HCT116 (cell line): ENCODE results near the gene TBC1D12. TPM values are rescaled to one million over a fixed set of nuclear protein-coding genes. Genes with fewer than 3 reads are reported as not detected.
"Not testable (repeated sequence)": the region's sequence is repeated elsewhere in the genome, so short reads cannot be mapped to it uniquely, and the experiment has no call there.

Source experiments
- ATAC-seq: fragments of 200-7000 bp; cut with Tn5 transposase; 2 replicates; pipeline ENCODE4 v1.9.1; 2020; ENCODE audit warnings: mild to moderate bottlenecking, moderate library complexity
- BruUV-seq: library from RNA; stranded (reverse); fragments of 400-500 nt; replicated peaks from 2 replicates; lab custom pipeline; 2021; lab: Mats Ljungman, UMichigan
- CTCF ChIA-PET: fragments of 300-600 bp; sonication (Branson Sonifier 250); formaldehyde crosslinking; loops from one replicate; lab custom pipeline; 2021; ENCODE audit warnings: antibody characterized with exemption; lab: Charles Lee
- POLR2A ChIA-PET: fragments of 300-600, 350-600 bp; sonication (Branson Sonifier 250); formaldehyde crosslinking; loops from one replicate; lab custom pipeline; 2021; ENCODE audit warnings: antibody characterized with exemption; lab: Charles Lee
- RAD21 ChIA-PET, 2 experiments: fragments of 300-600 bp; sonication (Branson Sonifier 250); formaldehyde crosslinking; loops; one replicate each; lab custom pipeline; 2023; ENCODE audit warnings: low total read pairs in 2 of 2; ENCODE audit not compliant: uncharacterized antibody in 2 of 2, unreplicated experiment in 2 of 2, low non-redundant PET in 1 of 2; lab: Charles Lee
- DNase-seq: peaks from one replicate; pipeline ENCODE4 v3.0.0-alpha.2; 2010; ENCODE audit warnings: low read depth, low spot score
- H2AFZ ChIP-seq: fragments of 200-600 bp; shearing (Covaris generic), sonication (generic); 2 replicates; pipeline ENCODE4 v1.6.1; 2017; ENCODE audit warnings: low read depth, mixed run types, mixed read lengths, antibody characterized with exemption, low read length; ENCODE audit not compliant: poor library complexity, severe bottlenecking
- H3K27ac ChIP-seq: 2 replicates; pipeline ENCODE4 v1.5.1; 2012; ENCODE audit warnings: low read depth, low read length
- H3K27me3 ChIP-seq: fragments of 200-600 bp; sonication (generic); 2 replicates; pipeline ENCODE4 v1.6.1; 2016; ENCODE audit warnings: mixed run types, low read length, mixed read lengths; ENCODE audit not compliant: insufficient read depth
- H3K36me3 ChIP-seq, 2 experiments: fragments of 200-500 bp in 1 of 2; fragments of 200-600 bp in 1 of 2; sonication (Bioruptor generic) in 1 of 2; sonication (generic) in 1 of 2; 2 replicates each; pipeline versions ENCODE4 v1.5.1 to v1.6.1; 2014 to 2016; ENCODE audit warnings: low read length in 2 of 2, inconsistent platforms in 1 of 2, mixed read lengths in 1 of 2, mixed run types in 1 of 2; ENCODE audit not compliant: insufficient read depth in 2 of 2, control insufficient read depth in 1 of 2
- H3K4me1 ChIP-seq, 2 experiments: fragments of 200-600 bp in 1 of 2; sonication (generic) in 1 of 2; 2 replicates each; pipeline versions ENCODE4 v1.5.1 to v1.6.1; 2012 to 2017; ENCODE audit warnings: low read length in 2 of 2, inconsistent platforms in 1 of 2, mild to moderate bottlenecking in 1 of 2, mixed read lengths in 1 of 2, mixed run types in 1 of 2, moderate library complexity in 1 of 2; ENCODE audit not compliant: insufficient read depth in 2 of 2, control insufficient read depth in 1 of 2
- H3K4me2 ChIP-seq: fragments of 200-600 bp; sonication (generic); 2 replicates; pipeline ENCODE4 v1.6.1; 2017; ENCODE audit warnings: mixed run types, low read length, mixed read lengths
- H3K4me3 ChIP-seq, 2 experiments: fragments of 200-600 bp in 1 of 2; sonication (generic) in 1 of 2; replicated peaks in 1 of 2; 2 replicates each; pipeline ENCODE4 v1.5.1; 2011 to 2016; ENCODE audit warnings: low read length in 2 of 2, control low read depth in 1 of 2, low read depth in 1 of 2, mild to moderate bottlenecking in 1 of 2, mixed read lengths in 1 of 2, mixed run types in 1 of 2
- H3K79me2 ChIP-seq: fragments of 200-600 bp; sonication (generic); 2 replicates; pipeline ENCODE4 v1.6.1; 2017; ENCODE audit warnings: mild to moderate bottlenecking, mixed run types, low read length, moderate library complexity, mixed read lengths; ENCODE audit not compliant: insufficient read depth
- H3K9ac ChIP-seq: fragments of 200-600 bp; sonication (generic); 2 replicates; pipeline ENCODE4 v1.6.1; 2016; ENCODE audit warnings: low read length, mixed read lengths
- H3K9me2 ChIP-seq: fragments of 200-600 bp; sonication (generic), shearing (Covaris generic); 2 replicates; pipeline ENCODE4 v1.6.1; 2017; ENCODE audit warnings: mixed run types, mild to moderate bottlenecking, moderate library complexity; ENCODE audit not compliant: insufficient read depth
- H3K9me3 ChIP-seq, 2 experiments: fragments of 200-500 bp in 1 of 2; fragments of 200-600 bp in 1 of 2; sonication (Bioruptor generic) in 1 of 2; sonication (generic) in 1 of 2; 2 replicates each; pipeline ENCODE4 v1.6.1; 2014 to 2017; ENCODE audit warnings: low read length in 2 of 2, mixed read lengths in 2 of 2, inconsistent platforms in 1 of 2, low read depth in 1 of 2, mild to moderate bottlenecking in 1 of 2, mixed run types in 1 of 2, moderate library complexity in 1 of 2; ENCODE audit not compliant: control insufficient read depth in 1 of 2, insufficient read depth in 1 of 2
- H4K20me1 ChIP-seq: fragments of 200-600 bp; sonication (generic), shearing (Covaris generic); 2 replicates; pipeline ENCODE4 v1.6.1; 2017; ENCODE audit warnings: mixed run types, mild to moderate bottlenecking, moderate library complexity; ENCODE audit not compliant: insufficient read depth
- ATF3 ChIP-seq: IDR thresholded peaks from 2 replicates; pipeline ENCODE4 v1.6.1; 2012
- CBX3 ChIP-seq: IDR thresholded peaks from 2 replicates; pipeline ENCODE4 v1.6.1; 2012; ENCODE audit warnings: low read depth
- EGR1 ChIP-seq: IDR thresholded peaks from 2 replicates; pipeline ENCODE4 v1.6.1; 2012; ENCODE audit warnings: low read depth
- EZH2phosphoT487 ChIP-seq: fragments of 200-600 bp; IDR thresholded peaks from 2 replicates; pipeline ENCODE4 v1.6.1; 2018; ENCODE audit warnings: antibody characterized with exemption, borderline replicate concordance
- FOSL1 ChIP-seq: IDR thresholded peaks from 2 replicates; pipeline ENCODE4 v1.6.1; 2012; ENCODE audit warnings: low read depth
- SIN3A ChIP-seq: IDR thresholded peaks from 2 replicates; pipeline ENCODE4 v1.6.1; 2012; ENCODE audit warnings: low read depth
- SP1 ChIP-seq: IDR thresholded peaks from 2 replicates; pipeline ENCODE4 v1.6.1; 2012; ENCODE audit warnings: low read depth
- SRF ChIP-seq: IDR thresholded peaks from 2 replicates; pipeline ENCODE4 v1.6.1; 2012; ENCODE audit warnings: low read depth
- TCF7L2 ChIP-seq: IDR thresholded peaks from 2 replicates; pipeline ENCODE4 v1.7.0; 2011; ENCODE audit warnings: borderline replicate concordance, inconsistent platforms; ENCODE audit not compliant: insufficient read depth, insufficient read length; ENCODE audit errors: extremely low read depth
- ZFX ChIP-seq: fragments of 450-650 bp; IDR thresholded peaks from 2 replicates; pipeline ENCODE4 v1.6.1; 2017
- intact Hi-C: fragments of 100-400 bp; cut with micrococcal nuclease; formaldehyde crosslinking; loops from 2 replicates; pipeline ENCODE4 v1.10.0; 2022
- total RNA-seq: library from RNA; stranded (reverse); gene quantifications from one replicate; pipeline ENCODE4 v1.2.1, GENCODE V29; 2021; ENCODE audit not compliant: unreplicated experiment

Gene TBC1D12
- total RNA-seq, 1 experiment from 2014 or later, result 7.1 TPM

GRCh38 chr10:94376865-94377264 lies 25.5 kb upstream of the TBC1D12 start (continued):
- no peak for TF ChIP-seq ATF3
- TF ChIP-seq ZFX, result no peak
- no peak for TF ChIP-seq SIN3A
- no peak for TF ChIP-seq TCF7L2
- TF ChIP-seq FOSL1, result no peak
- no peak for TF ChIP-seq EGR1
- TF ChIP-seq EZH2phosphoT487, result no peak
- TF ChIP-seq, all 23 proteins: peak for 0

DNA sequence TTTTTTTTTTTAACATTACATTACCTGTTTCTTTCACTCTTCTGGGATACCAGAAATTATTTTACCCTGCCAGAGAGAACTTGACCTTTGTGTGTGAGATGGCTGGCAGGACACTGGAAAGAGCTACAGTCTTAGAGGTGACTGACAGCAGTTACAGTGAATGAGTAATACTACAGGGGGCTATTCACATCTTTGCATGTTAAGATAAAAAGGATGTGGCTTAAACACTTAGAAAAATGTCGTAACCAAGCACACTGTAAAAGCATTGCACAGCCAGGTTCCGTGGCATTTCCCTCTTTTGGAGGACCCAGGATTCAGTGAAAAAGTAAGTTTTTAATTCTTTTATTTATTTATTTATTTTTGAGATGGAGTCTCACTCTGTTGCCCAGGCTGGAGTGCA lies 18.8 kb upstream of the TBC1D12 start:
- ChIA-PET RAD21 (no interaction called here), POLR2A (interaction anchor here (2.0 kb wide), 1 partner anchor 19 kb away, joined by 5 read pairs; the partner anchor contains the start of gene TBC1D12), CTCF (interaction anchor here (0.6 kb wide), 1 partner anchor 1866 kb away, joined by 5 read pairs; no protein-coding TSS in a partner anchor)
- no peak overlapping the region for H3K9ac ChIP-seq
- ATAC-seq, result no peak
- H3K27ac ChIP-seq, result no peak overlapping the region
- H3K27me3 ChIP-seq, result no peaks in the 10 kb centered on the region
- H3K9me3 ChIP-seq, result no peaks in the 10 kb centered on the region
- no TSS peak for BruUV-seq
- H3K36me3 ChIP-seq, result no peaks in the 10 kb centered on the region
- H3K79me2 ChIP-seq, result no peaks in the 10 kb centered on the region
- TF ChIP-seq ATF3 (no peak), FOSL1 (no peak), SP1 (no peak), EGR1 (no peak), SRF (no peak), CBX3 (no peak), EZH2phosphoT487 (no peak)
- H3K4me3 ChIP-seq, result no peak overlapping the region
- peaks cover 6 to 31% of the 10 kb centered on the region in 2 experiments; a peak in 3 of 4 replicates for H3K4me1 ChIP-seq
- intact Hi-C loops, result no loop called here
- no peak overlapping the region for H3K4me2 ChIP-seq
- no peak for DNase-seq
- H2AFZ ChIP-seq, result no peak overlapping the region
- no peaks in the 10 kb centered on the region for H3K9me2 ChIP-seq
- H4K20me1 ChIP-seq, result no peaks in the 10 kb centered on the region

GRCh38 chr10:94385733-94386132 lies 16.6 kb upstream of the TBC1D12 start:
- H3K9ac ChIP-seq, BruUV-seq, H3K9me2 ChIP-seq, H3K4me3 ChIP-seq, intact Hi-C loops, ATAC-seq, H3K79me2 ChIP-seq, H3K27me3 ChIP-seq, H3K4me2 ChIP-seq, H3K9me3 ChIP-seq, H4K20me1 ChIP-seq, CTCF ChIA-PET, RAD21 ChIA-PET, H3K27ac ChIP-seq, H2AFZ ChIP-seq, POLR2A ChIA-PET, H3K36me3 ChIP-seq, DNase-seq: not testable (repeated sequence)
- peaks cover 6 to 23% of the 10 kb centered on the region in 2 experiments; a peak in 3 of 4 replicates for H3K4me1 ChIP-seq

GRCh38 chr10:94392117-94392516 lies 10.2 kb upstream of the TBC1D12 start:
- H3K9me3 ChIP-seq, H3K27me3 ChIP-seq, H3K27ac ChIP-seq, CTCF ChIA-PET, H3K4me3 ChIP-seq, H3K36me3 ChIP-seq, RAD21 ChIA-PET, H2AFZ ChIP-seq, BruUV-seq, H3K9ac ChIP-seq, H3K4me1 ChIP-seq, H3K9me2 ChIP-seq, H3K79me2 ChIP-seq, POLR2A ChIA-PET, ATAC-seq, DNase-seq, H4K20me1 ChIP-seq, intact Hi-C loops, H3K4me2 ChIP-seq: not testable (repeated sequence)
